ENCODE data around the gene BRI3. TPM values are rescaled to one million over a fixed set of nuclear protein-coding genes. Genes with fewer than 3 reads are reported as not detected.

The BRI3 gene
- total RNA-seq, 1 experiment from 2014 or later = 102 TPM

DNA sequence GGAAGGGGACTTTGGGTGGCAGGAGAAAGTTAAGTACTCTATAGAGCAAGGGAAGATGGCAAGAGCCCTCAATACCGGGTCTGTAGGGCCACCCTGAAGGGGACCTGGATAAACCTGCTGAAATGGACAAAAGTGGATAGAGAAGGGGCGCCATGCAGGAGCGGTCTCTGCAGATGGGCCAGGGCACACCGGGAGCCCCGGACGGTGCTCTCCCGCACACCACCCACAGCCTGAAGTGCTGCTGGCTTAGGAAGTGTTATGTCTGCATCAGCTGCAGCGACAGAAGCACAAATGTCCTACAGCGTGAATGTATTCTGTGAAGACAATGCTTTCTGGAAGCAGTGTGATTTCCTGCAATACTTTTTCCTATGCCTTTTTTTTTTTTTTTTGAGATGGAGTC lies 37.7 kb downstream of the BRI3 start:
- no peaks in the 10 kb centered on the region for H3K27me3 ChIP-seq (ENCODE audit: insufficient read depth, low read length)
- CTCF ChIA-PET = no interaction called here
- peaks cover 7 to 8% of the 10 kb centered on the region in 2 experiments; a peak in 2 of 4 replicates for H3K36me3 ChIP-seq (ENCODE audit: control insufficient read depth in 1 of 2, insufficient read depth in 2 of 2, low read length in 2 of 2)
- DNase-seq (ENCODE audit: low read depth, low spot score) (no peak), ATAC-seq (no peak)
- POLR2A ChIA-PET = no interaction called here
- no peaks in the 10 kb centered on the region for H3K9me2 ChIP-seq (ENCODE audit: insufficient read depth)
- H3K4me3 ChIP-seq (replicated peaks in 1 of 2; ENCODE audit: low read depth in 1 of 2, low read length in 2 of 2) = no peak overlapping the region
- intact Hi-C loops (cut with micrococcal nuclease) = no loop called here
- H3K79me2 ChIP-seq (ENCODE audit: insufficient read depth, low read length) = peaks cover 31% of the 10 kb centered on the region; the same call in 1 of the 2 replicates
- no peak overlapping the region for H3K9ac ChIP-seq (ENCODE audit: low read length)
- TF ChIP-seq, protein P1, sequence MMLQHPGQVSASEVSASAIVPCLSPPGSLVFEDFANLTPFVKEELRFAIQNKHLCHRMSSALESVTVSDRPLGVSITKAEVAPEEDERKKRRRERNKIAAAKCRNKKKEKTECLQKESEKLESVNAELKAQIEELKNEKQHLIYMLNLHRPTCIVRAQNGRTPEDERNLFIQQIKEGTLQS (IDR thresholded peaks at IDR 0.05) = no peak
- no peak for TF ChIP-seq EGR1 (IDR thresholded peaks at IDR 0.05; ENCODE audit: low read depth)
- no peak for TF ChIP-seq SIN3A (IDR thresholded peaks at IDR 0.05; ENCODE audit: low read depth)
- no TSS peak for BruUV-seq (replicated peaks)
- no peaks in the 10 kb centered on the region for H3K4me1 ChIP-seq (ENCODE audit: control insufficient read depth in 1 of 2, insufficient read depth in 2 of 2, low read length in 2 of 2)
- no peak overlapping the region for H3K27ac ChIP-seq (ENCODE audit: low read depth, low read length)
- no peaks in the 10 kb centered on the region for H4K20me1 ChIP-seq (ENCODE audit: insufficient read depth)
- RAD21 ChIA-PET (ENCODE audit: low non-redundant PET in 1 of 2, low total read pairs in 2 of 2, uncharacterized antibody in 2 of 2, unreplicated experiment in 2 of 2) = interaction anchor here in 1 of 2 experiments (0.7 kb wide), 1 partner anchor 13 kb away, joined by 3 read pairs; no protein-coding TSS in a partner anchor
- no peak overlapping the region for H3K4me2 ChIP-seq (ENCODE audit: low read length)
- no peak overlapping the region for H2AFZ ChIP-seq (ENCODE audit: low read depth, low read length, poor library complexity, severe bottlenecking)
- H3K9me3 ChIP-seq (ENCODE audit: control insufficient read depth in 1 of 2, insufficient read depth in 1 of 2, low read depth in 1 of 2, low read length in 2 of 2) = no peaks in the 10 kb centered on the region

DNA sequence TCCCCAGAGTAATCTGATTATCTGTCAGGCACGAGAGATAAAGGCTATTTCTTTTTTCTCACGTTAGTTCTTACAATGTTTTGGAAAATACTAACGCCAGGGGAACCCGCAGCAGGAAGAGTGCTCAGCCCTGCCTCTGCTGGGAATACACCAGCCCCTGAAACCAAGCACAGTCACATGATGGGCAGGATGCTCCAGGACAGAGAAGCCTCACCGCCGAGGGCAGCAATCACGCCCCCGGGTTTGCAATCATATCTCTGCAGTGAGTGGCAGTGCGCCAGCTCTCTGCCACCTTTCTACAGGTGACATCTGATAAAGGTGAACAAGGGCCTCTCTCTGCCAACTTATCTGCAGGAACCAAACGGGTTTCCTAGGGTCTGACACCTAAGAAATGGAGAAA lies 39.8 kb downstream of the BRI3 start:
- Histone ChIP-seq H3K9me2 (ENCODE audit: insufficient read depth) (no peaks in the 10 kb centered on the region), H3K4me2 (ENCODE audit: low read length) (no peak overlapping the region), H3K4me3 (replicated peaks in 1 of 2; ENCODE audit: low read depth in 1 of 2, low read length in 2 of 2) (no peak overlapping the region), H3K27me3 (ENCODE audit: insufficient read depth, low read length) (no peaks in the 10 kb centered on the region), H4K20me1 (ENCODE audit: insufficient read depth) (0 out of 2 replicates have a peak, but pooled peaks cover under 1% of the 10 kb centered on the region), H3K27ac (ENCODE audit: low read depth, low read length) (no peak overlapping the region), H3K36me3 (ENCODE audit: control insufficient read depth in 1 of 2, insufficient read depth in 2 of 2, low read length in 2 of 2) (peaks cover 0 to 7% of the 10 kb centered on the region in 2 experiments; a peak in 1 of 4 replicates), H3K9me3 (ENCODE audit: control insufficient read depth in 1 of 2, insufficient read depth in 1 of 2, low read depth in 1 of 2, low read length in 2 of 2) (no peaks in the 10 kb centered on the region), H3K79me2 (ENCODE audit: insufficient read depth, low read length) (peaks cover 47% of the 10 kb centered on the region), H2AFZ (ENCODE audit: low read depth, low read length, poor library complexity, severe bottlenecking) (no peak overlapping the region), H3K4me1 (ENCODE audit: control insufficient read depth in 1 of 2, insufficient read depth in 2 of 2, low read length in 2 of 2) (no peaks in the 10 kb centered on the region), H3K9ac (ENCODE audit: low read length) (no peak overlapping the region)
- CTCF ChIA-PET = no interaction called here
- ATAC-seq (no peak), DNase-seq (ENCODE audit: low read depth, low spot score) (no peak)
- POLR2A ChIA-PET = no interaction called here
- RAD21 ChIA-PET (ENCODE audit: low non-redundant PET in 1 of 2, low total read pairs in 2 of 2, uncharacterized antibody in 2 of 2, unreplicated experiment in 2 of 2) = interaction anchor here in 1 of 2 experiments (1.5 kb wide), 1 partner anchor 80 kb away, joined by 5 read pairs; the partner anchor contains the start of gene BAIAP2L1
- TF ChIP-seq EGR1 (IDR thresholded peaks at IDR 0.05; ENCODE audit: low read depth) (peak; percentile 34; the same call in 1 of the 2 replicates), POLR2AphosphoS5 (IDR thresholded peaks at IDR 0.05; ENCODE audit: low read depth, low read length) (no peak)
- no TSS peak for BruUV-seq (replicated peaks)
- intact Hi-C loops (cut with micrococcal nuclease) = no loop called here

Data from HCT116 (cell line).